Subcutaneous adipose tissue (tissue), 4 donors: ENCODE data around the gene GPN1. TPM values are rescaled to one million over a fixed set of nuclear protein-coding genes. Genes with fewer than 3 reads are reported as not detected.

ENCODE experiments used
- total RNA-seq, 4 donors: library from RNA; depleted of rRNA; stranded (reverse); fragments of >200 nt; gene quantifications; one replicate each; pipeline ENCODE4 v1.1.0, GENCODE V29; 2016
- TF ChIP-seq, protein P1 (sequence below): fragments of 450-650 bp; IDR thresholded peaks from one replicate; pipeline ENCODE4 v1.5.1; 2016; ENCODE audit warnings: low read depth, mild to moderate bottlenecking, control low read depth, antibody characterized with exemption, moderate library complexity

GPN1 gene
- total RNA-seq, 4 donors from 2014 or later, result 19.6 to 32.3 (median 27.6) TPM

DNA sequence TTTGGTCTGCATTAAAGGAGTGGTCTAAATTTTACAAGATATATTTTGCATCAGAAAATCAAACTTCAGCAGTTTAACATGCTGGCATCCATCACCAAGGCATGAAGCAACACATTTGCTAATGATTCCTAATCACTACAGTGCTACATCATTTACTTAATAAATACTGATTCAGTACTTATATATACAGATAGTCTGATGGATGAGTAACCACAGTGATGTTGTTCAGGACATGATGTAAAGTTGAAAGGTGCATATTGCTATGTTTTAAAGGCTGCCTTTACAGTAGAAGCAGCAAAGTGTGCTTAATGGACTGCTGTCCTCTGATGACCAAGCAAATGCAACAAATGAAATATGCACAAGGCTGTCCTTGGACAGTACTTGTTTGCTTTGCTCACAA lies 23.5 kb downstream of the GPN1 start:
- TF ChIP-seq, protein P1, sequence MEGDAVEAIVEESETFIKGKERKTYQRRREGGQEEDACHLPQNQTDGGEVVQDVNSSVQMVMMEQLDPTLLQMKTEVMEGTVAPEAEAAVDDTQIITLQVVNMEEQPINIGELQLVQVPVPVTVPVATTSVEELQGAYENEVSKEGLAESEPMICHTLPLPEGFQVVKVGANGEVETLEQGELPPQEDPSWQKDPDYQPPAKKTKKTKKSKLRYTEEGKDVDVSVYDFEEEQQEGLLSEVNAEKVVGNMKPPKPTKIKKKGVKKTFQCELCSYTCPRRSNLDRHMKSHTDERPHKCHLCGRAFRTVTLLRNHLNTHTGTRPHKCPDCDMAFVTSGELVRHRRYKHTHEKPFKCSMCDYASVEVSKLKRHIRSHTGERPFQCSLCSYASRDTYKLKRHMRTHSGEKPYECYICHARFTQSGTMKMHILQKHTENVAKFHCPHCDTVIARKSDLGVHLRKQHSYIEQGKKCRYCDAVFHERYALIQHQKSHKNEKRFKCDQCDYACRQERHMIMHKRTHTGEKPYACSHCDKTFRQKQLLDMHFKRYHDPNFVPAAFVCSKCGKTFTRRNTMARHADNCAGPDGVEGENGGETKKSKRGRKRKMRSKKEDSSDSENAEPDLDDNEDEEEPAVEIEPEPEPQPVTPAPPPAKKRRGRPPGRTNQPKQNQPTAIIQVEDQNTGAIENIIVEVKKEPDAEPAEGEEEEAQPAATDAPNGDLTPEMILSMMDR, result no peak

DNA sequence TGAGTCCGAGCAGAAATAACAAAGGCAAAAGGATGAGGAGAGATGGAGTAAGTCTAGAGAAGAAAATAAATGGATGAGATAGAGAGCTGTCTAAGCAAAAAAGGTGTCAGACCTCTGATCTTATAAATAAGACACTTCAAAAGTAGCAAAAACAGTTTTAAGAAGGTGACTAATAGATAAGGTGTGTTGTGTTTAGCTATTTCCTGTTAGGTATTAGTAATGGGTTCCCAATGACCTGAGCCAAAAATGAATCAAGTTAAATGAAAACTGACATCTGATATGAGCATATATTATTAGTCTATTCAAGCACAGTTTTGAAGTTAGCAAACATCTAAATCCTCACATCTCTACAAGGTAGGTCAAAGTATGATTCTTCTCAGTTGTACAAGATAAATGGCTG lies 23.9 kb downstream of the GPN1 start:
- TF ChIP-seq, protein P1, result no peak

DNA sequence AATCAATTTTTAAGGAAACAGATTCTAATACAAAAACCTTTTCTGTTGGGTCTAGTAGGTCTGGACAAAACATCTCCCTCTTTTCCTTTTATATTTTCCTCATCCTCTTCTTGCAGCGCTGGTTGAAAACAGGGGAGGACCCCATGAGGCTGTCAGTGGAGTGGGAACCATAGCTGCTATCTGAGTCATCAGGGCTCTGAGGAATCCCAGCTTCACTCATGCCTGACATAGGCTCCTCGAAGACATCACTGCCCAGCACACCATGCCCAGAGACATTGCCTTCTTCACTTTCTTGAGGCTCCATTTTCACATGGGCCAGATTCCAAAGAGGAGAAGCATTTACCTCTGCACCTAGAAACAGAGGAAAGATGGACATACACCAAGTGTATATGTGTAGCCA lies 24.5 kb downstream of the GPN1 start:
- TF ChIP-seq, protein P1, result no peak

DNA sequence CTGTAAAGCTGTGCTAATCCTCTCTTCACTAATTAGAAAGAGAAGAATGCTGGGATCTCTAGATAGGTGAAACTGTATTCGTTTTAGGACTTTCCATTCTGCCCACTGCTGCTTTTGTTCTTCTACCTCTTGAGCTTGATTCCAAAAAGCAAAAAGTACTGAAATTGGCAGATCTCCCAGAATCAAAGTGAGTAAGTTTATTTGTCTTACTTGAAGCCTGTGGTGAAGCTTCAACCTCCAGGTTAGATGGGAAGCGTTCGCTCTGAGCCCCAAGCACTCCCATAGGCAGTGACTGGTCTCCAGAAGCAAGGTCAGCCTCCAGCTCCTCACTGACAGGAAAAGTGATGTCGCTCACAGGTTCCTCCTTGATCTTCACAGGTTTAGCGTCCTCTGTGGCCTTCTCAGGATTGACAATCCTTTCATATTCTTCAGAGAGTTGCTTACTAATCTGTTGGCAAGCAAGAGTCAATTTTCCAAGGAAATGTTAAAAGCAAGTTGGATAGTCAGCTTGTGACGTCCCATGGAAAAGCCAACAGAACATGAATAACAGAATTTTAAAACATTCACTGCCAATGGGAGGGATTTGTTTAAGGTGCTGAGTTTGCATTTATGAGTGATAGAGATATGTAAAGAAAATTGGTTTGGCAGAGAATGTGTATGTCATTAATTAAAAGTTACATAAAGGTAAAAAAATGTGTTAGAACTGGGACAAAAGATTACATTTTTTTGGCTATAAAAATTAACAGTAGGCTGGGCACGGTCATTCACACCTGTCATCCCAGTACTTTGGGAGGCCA lies 26.5 kb downstream of the GPN1 start:
- TF ChIP-seq, protein P1, result no peak

DNA sequence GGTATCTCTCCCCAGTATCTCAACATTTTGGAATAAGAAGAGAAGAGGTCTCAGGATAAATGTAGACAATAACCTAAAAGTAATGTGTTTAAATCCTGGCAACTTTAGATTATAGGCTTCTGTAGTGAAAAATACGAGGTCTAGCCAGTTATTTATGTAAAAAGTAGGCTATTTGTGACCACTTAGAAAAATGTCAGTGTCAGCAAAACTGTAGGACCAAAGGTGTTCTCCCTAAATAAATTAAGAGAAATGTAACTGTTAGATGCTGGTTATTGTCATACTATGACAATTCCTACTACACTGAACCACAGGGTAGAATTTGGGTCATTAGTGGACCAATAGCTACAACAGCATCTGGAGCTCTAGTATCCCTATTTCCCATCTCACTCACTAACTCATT lies 32.5 kb downstream of the GPN1 start:
- TF ChIP-seq, protein P1, result no peak

DNA sequence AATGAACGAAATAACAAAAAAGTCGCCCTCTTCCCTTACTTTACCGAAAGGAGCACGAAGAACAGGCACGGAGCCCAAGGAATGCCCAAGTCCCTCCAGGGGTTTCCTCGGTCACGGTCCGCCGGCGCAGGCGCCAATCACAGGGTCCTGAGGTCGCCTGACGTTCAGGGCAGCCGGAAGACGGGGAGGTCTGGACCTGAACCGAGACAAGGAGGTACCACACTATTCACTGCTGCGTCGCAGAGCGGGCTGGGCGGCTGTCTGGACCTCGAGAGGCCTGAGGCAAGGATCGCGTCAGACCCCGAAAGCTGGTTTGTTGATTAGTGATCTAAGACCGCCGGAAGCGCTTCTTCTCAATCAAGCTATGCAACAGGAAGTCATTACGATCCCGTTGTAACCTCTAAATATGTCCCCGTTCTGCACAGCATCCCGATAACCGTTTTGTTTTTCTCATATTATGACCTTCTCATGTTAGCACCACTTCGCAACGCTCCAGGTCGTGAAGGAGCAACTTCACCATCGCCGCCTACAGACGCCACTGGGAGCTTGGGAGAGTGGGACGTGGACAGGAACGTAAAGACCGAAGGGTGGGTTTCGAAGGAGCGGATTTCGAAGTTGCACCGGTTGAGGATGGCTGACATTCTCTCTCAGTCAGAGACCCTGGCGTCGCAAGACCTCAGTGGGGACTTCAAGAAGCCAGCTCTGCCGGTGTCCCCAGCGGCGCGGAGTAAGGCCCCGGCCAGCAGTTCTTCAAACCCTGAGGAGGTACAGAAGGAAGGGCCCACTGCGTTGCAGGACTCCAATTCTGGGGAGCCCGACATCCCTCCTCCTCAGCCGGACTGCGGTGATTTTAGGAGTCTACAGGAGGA lies 34.7 kb downstream of the GPN1 start, which contains the start of the genes SLC4A1AP and SUPT7L:
Gene SLC4A1AP (plus strand): TSS at position 605 of the 869 bp plus-strand sequence. CDS start 26 bp downstream, at position 631.
Gene SUPT7L (minus strand): TSS at position 330 of the 869 bp plus-strand sequence. CDS start 1,422 bp downstream, outside the sequence.
- TF ChIP-seq, protein P1, result no peak

DNA sequence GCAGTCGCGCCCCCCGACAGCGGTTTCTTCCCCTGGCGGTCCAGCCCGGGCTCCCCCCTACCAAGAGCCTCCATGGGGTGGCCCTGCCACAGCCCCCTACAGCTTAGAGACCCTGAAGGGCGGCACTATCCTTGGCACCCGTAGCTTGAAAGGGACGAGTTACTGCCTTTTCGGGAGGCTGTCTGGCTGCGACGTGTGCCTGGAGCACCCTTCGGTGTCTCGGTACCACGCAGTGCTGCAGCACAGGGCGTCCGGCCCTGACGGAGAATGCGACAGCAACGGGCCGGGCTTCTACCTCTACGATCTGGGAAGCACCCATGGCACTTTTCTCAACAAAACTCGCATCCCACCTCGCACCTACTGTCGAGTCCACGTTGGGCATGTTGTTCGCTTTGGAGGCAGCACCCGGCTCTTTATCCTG lies 35.3 kb downstream of the GPN1 start:
- TF ChIP-seq, protein P1, result no peak
